Common myeloid progenitor, CD34-positive (primary cell): Measurements from ENCODE around the gene ITPR3.

Experiments
- CTCF ChIA-PET: fragments of 350-600 bp; sonication (Branson Sonifier 250); formaldehyde crosslinking; loops from one replicate; lab custom pipeline; 2021; ENCODE audit warnings: antibody characterized with exemption; lab: Charles Lee
- POLR2A ChIA-PET: fragments of 350-600 bp; sonication (Branson Sonifier 250); formaldehyde crosslinking; loops from one replicate; lab custom pipeline; 2021; ENCODE audit warnings: antibody characterized with exemption; lab: Charles Lee
- DNase-seq, 3 donors: peaks; one replicate each; pipeline versions ENCODE4 v3.0.0 to v3.0.0-alpha.2; 2013
- H3K27ac ChIP-seq, 2 experiments: 1 replicate in 1 of 2; 2 replicates in 1 of 2; pipeline ENCODE4 v1.7.0; 2013; ENCODE audit warnings: inconsistent platforms in 2 of 2, low read length in 2 of 2, mild to moderate bottlenecking in 2 of 2, low read depth in 1 of 2, moderate library complexity in 1 of 2; ENCODE audit not compliant: severe bottlenecking in 2 of 2, insufficient read depth in 1 of 2, poor library complexity in 1 of 2
- H3K27me3 ChIP-seq, 5 experiments: replicated peaks in 2 of 5; 1 replicate in 3 of 5; 2 replicates in 2 of 5; pipeline versions ENCODE4 v1.6.1 to v1.7.0; 2013; ENCODE audit warnings: low read length in 4 of 5, mild to moderate bottlenecking in 2 of 5, moderate library complexity in 2 of 5, inconsistent platforms in 1 of 5; ENCODE audit not compliant: insufficient read depth in 5 of 5, control insufficient read depth in 4 of 5
- H3K36me3 ChIP-seq, 4 experiments: 1 replicate in 2 of 4; 2 replicates in 2 of 4; pipeline versions ENCODE4 v1.6.1 to v1.7.0; 2013; ENCODE audit warnings: low read length in 3 of 4, control low read depth in 1 of 4, mild to moderate bottlenecking in 1 of 4; ENCODE audit not compliant: control insufficient read depth in 4 of 4, insufficient read depth in 4 of 4
- H3K4me1 ChIP-seq, 4 experiments: 1 replicate in 3 of 4; 2 replicates in 1 of 4; pipeline versions ENCODE4 v1.6.1 to v1.7.1; 2013; ENCODE audit warnings: low read length in 3 of 4, mild to moderate bottlenecking in 3 of 4, control low read depth in 1 of 4, inconsistent platforms in 1 of 4, moderate library complexity in 1 of 4; ENCODE audit not compliant: control insufficient read depth in 4 of 4, insufficient read depth in 4 of 4; ENCODE audit errors: control extremely low read depth in 1 of 4
- H3K4me3 ChIP-seq, 7 experiments: 1 replicate in 4 of 7; 2 replicates in 3 of 7; pipeline versions ENCODE4 v1.5.1 to v1.7.0; 2013; ENCODE audit warnings: mild to moderate bottlenecking in 7 of 7, low read length in 6 of 7, moderate library complexity in 6 of 7, inconsistent platforms in 2 of 7, low read depth in 2 of 7, control low read depth in 1 of 7; ENCODE audit not compliant: insufficient read depth in 4 of 7, control insufficient read depth in 1 of 7; ENCODE audit errors: extremely low read depth in 1 of 7
- H3K9me3 ChIP-seq, 5 experiments: 1 replicate in 4 of 5; 2 replicates in 1 of 5; pipeline versions ENCODE4 v1.6.1 to v1.7.1; 2013; ENCODE audit warnings: low read length in 4 of 5, mild to moderate bottlenecking in 2 of 5, inconsistent platforms in 1 of 5, low read depth in 1 of 5, moderate library complexity in 1 of 5; ENCODE audit not compliant: control insufficient read depth in 4 of 5, insufficient read depth in 2 of 5; ENCODE audit errors: control extremely low read depth in 1 of 5
- WGBS: methylation state at CpG from one replicate; pipeline ENCODE4 v1.1.5; 2013; ENCODE audit not compliant: insufficient coverage; 5-methylcytosine and 5-hydroxymethylcytosine counted together

Gene ITPR3

DNA sequence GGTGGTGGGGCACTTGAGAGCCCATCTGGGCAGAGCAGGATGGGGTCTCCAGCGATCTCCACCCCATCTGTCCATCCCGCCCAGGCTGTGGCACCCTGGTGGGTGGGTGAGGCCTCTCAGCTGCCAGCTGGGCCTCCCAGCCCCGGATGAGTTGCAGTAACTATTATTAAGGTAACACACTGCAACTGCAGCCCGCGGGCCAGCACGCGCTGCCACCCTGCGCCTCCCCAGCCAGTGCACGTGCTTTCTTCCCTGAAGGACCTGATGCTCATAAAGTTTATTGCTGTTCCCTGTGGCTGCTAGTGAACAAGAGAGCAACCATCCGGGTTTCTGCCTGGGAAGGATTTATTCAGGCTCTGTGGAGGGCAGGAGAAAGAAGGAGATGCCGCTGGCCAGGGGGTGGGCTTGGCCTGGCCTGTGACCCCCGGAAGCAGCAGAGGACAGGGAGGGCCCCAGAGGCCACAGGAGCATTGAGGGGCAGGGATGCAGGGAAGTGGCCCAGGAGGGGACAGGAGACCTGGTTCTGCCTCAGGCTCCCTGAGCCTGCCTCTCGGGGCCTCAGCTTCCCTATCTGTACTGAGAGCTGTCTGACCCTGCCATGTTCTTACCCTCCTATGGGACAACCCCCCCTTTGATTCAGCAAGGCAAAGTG lies 123.9 kb downstream of the ITPR3 start:
- Histone ChIP-seq H3K27ac (no peak overlapping the region), H3K4me3 (no peak overlapping the region), H3K36me3 (no peaks in the 10 kb centered on the region), H3K27me3 (peaks cover 0 to 22% (median 0%) of the 10 kb centered on the region in 5 experiments), H3K9me3 (no peaks in the 10 kb centered on the region), H3K4me1 (peaks cover 0 to 5% (median 0%) of the 10 kb centered on the region in 4 experiments)
- ChIA-PET CTCF (interaction anchor here (0.6 to 6.1 kb wide), 17 partner anchors 9 to 414 kb away, joined by 3 to 44 read pairs (median 4); partner anchors contain the start of gene UQCC2), POLR2A (no interaction called here)
- whole genome bisulfite sequencing = 87% methylated on average over 10 of the region's 13 CpGs
- DNase-seq = no peak

- peaks cover 0 to 22% (median 0%) of the 10 kb centered on the region in 5 experiments for H3K27me3 ChIP-seq
- no peak for DNase-seq
- no peaks in the 10 kb centered on the region for H3K36me3 ChIP-seq
- H3K4me1 ChIP-seq = peaks cover 0 to 5% (median 0%) of the 10 kb centered on the region in 4 experiments
- no peak overlapping the region for H3K27ac ChIP-seq
- CTCF ChIA-PET = interaction anchor here (0.6 to 6.1 kb wide), 12 partner anchors 11 to 409 kb away, joined by 3 to 44 read pairs (median 4); partner anchors contain the start of gene UQCC2
- POLR2A ChIA-PET = no interaction called here
- H3K4me3 ChIP-seq = no peak overlapping the region
- H3K9me3 ChIP-seq = no peaks in the 10 kb centered on the region
- 95% methylated on average over 4 of the region's 7 CpGs for WGBS
These were observed 124.4 kb downstream of the ITPR3 start for GRCh38 chr6:33745548-33745947.
